Activated T-cell treated with anti-CD3 and anti-CD28 coated beads, Interleukin-2, amount 50 U/mL, for 24 hours (primary cell): Measurements from ENCODE around the gene CINP.
"Not testable (repeated sequence)": the region's sequence is repeated elsewhere in the genome, so short reads cannot be mapped to it uniquely, and the experiment has no call there.

Experiments used
- DNase-seq: peaks from one replicate; pipeline ENCODE4 v3.0.0-alpha.2; 2020
- H3K27ac Mint-ChIP-seq: 2 replicates; pipeline ENCODE4 v1.8.0; 2020; ENCODE audit warnings: mild to moderate bottlenecking, mixed read lengths
- H3K27me3 Mint-ChIP-seq: 2 replicates; pipeline ENCODE4 v1.8.0; 2020; ENCODE audit warnings: mixed read lengths
- H3K36me3 Mint-ChIP-seq: 2 replicates; pipeline ENCODE4 v1.8.0; 2020; ENCODE audit warnings: low read depth, mixed read lengths
- H3K4me1 Mint-ChIP-seq: 2 replicates; pipeline ENCODE4 v1.8.0; 2020; ENCODE audit warnings: low read depth, mixed read lengths
- H3K4me3 Mint-ChIP-seq: 2 replicates; pipeline ENCODE4 v1.8.0; 2020; ENCODE audit warnings: mild to moderate bottlenecking, moderate library complexity, mixed read lengths
- H3K9me3 Mint-ChIP-seq: 2 replicates; pipeline ENCODE4 v1.8.0; 2020; ENCODE audit warnings: mixed read lengths

The CINP gene

DNA sequence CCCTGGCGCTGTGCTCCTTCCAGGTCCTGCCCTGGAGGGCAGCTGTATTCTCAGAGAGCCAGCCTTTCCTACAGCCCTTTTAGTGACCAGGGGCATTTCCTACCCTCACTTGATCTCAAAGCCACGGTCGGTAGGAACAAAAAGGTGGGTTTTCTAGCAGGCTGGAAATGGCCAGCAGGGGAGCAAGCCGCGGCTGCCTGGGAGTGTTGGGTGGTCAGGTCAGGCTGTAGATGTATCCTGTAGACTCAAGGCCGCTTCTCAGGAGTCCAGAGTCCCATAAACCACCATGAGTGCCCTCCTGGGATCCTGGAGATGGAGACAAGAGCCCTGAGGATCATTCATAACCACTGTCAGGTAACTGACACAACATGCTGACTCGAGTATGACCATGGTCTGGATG, 18.6 kb downstream of the CINP start:
- Mint-ChIP-seq H3K36me3 (peaks cover 82% of the 10 kb centered on the region), H3K4me3 (no peak overlapping the region), H3K27me3 (no peaks in the 10 kb centered on the region), H3K27ac (no peak overlapping the region), H3K4me1 (no peaks in the 10 kb centered on the region), H3K9me3 (no peaks in the 10 kb centered on the region)
- no peak for DNase-seq

DNA sequence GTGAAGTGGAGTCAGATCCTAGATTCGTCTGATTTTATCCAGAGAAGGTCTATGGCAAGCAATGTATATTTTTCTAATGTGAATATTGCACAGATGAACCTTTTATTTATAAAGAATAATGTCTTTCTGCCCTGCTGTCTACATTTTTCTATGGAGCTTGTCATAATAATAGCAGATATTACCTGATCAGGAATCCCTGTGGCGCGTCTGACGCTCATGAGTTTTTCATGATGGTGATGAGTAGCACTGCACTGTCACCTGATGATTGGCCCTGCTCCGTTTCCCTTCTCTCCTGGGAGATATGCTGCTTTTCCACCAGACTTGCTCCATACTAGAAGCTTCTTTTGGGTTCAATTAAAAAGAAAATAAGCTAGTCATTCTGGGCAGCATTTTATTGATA, 20.5 kb downstream of the CINP start:
- Mint-ChIP-seq H3K4me3 (no peak overlapping the region), H3K27me3 (no peaks in the 10 kb centered on the region), H3K9me3 (no peaks in the 10 kb centered on the region), H3K36me3 (peaks cover 81% of the 10 kb centered on the region), H3K4me1 (no peaks in the 10 kb centered on the region), H3K27ac (no peak overlapping the region)
- DNase-seq, result no peak

DNA sequence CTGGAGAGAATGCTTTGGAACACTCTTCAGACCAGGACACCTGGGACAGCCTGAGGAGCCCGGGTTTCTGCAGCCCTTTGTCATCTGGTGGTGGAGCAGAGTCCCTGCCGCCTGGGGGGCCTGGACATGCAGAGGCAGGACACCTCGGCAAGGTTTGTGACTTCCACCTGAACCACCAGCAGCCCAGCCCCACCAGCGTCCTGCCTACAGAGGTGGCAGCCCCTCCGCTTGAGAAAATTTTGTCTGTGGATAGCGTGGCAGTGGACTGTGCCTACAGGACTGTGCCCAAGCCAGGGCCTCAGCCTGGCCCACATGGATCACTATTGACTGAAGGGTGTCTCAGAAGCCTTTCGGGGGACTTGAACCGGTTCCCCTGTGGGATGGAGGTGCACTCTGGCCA, 21.1 kb downstream of the CINP start:
- Mint-ChIP-seq H3K4me1 (no peaks in the 10 kb centered on the region), H3K9me3 (no peaks in the 10 kb centered on the region), H3K27me3 (no peaks in the 10 kb centered on the region), H3K36me3 (peaks cover 79% of the 10 kb centered on the region), H3K27ac (no peak overlapping the region), H3K4me3 (no peak overlapping the region)
- DNase-seq, result no peak

DNA sequence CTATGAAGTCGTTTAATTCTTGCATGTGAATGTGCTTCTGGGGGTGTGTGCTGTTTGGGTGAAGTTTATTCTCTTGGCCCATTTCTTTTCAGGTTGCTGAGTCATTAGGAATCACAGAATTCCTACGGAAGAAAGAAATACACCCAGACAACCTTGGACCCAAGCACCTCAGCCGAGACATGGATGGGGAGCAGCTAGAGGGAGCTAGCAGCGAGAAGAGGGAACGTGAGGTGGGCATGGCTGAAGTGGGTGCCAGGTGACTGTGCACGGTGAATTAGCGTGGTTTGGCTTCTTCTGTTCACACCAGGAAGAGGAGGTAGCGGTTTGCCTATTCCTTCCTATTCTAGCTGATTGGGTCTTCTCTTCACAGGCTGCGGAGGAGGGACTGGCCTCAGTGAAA, 24.0 kb downstream of the CINP start:
- no peak for DNase-seq
- Mint-ChIP-seq H3K36me3 (peaks cover 83% of the 10 kb centered on the region), H3K4me3 (no peak overlapping the region), H3K27me3 (no peaks in the 10 kb centered on the region), H3K9me3 (no peaks in the 10 kb centered on the region), H3K4me1 (no peaks in the 10 kb centered on the region), H3K27ac (peak overlapping the region; percentile 13)

DNA sequence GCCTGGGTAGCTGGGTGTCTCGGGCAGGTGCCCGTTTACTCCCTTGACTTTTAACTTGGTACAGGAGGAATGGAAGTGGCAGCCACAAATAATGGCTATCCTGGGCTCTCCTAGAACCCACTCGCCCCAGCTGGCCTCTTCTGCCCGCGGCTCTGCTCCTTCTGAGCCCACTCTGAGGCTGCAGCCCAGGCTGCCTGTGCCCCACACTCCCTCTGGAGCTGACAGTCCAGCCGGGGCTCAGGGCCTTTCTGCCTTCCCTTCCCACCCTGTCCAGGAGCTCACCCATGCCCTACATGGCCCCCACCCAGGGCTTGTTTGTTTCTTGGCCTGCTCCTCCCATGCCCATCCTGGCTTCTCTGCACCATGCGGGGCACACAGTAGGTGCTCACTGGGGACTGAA, 27.5 kb downstream of the CINP start:
- peaks cover 74% of the 10 kb centered on the region for H3K36me3 Mint-ChIP-seq
- H3K4me3 Mint-ChIP-seq, result no peak overlapping the region
- H3K27ac Mint-ChIP-seq, result no peak overlapping the region
- no peaks in the 10 kb centered on the region for H3K9me3 Mint-ChIP-seq
- H3K27me3 Mint-ChIP-seq, result no peaks in the 10 kb centered on the region
- DNase-seq, result no peak
- no peaks in the 10 kb centered on the region for H3K4me1 Mint-ChIP-seq

DNA sequence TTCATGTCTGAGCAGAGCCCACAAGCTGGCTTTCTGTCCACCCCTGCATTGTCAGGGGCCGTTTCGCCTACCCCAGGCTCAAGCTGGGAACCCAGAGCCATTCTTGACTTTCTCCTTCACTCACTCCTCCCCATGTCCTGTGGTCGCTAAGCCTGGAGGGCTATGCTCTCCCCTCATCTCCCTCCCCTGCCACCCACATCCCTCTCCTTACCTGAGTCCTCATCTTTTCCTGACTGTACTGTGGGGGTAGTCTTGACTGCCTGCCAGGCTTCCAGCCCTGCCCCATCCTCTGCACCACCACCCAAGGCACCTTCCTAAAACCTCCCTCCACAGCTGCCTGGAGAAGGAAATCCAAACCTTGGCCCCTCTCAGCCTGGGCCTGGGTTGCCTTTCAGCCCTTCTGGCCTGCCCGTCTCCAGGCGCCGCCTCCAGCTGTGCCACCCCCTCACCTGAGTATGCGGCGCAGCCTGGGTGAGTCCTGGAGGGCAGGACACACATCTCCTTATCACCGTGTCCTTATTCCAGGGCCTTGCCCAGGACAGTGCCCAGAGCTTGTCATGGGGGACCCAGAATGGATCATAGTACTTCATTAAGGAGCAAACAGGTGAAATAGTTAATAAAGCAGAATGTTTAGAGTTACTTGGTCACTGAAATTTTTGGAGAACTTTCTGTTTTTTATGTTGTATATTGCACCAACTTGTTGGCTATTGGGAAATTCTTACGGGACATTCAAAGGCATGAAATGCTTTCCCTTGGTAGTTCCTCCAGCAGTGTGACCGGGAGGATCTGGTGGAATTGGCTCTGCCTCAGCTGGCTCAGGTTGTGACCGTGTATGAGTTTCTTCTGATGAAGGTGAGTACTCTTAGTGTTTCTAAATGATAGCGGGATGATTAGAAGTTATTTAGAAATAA, 28.6 kb downstream of the CINP start:
- DNase-seq, result no peak
- Mint-ChIP-seq H3K4me1 (no peaks in the 10 kb centered on the region), H3K27me3 (no peaks in the 10 kb centered on the region), H3K36me3 (peaks cover 69% of the 10 kb centered on the region), H3K4me3 (no peak overlapping the region), H3K9me3 (no peaks in the 10 kb centered on the region), H3K27ac (no peak overlapping the region)

DNA sequence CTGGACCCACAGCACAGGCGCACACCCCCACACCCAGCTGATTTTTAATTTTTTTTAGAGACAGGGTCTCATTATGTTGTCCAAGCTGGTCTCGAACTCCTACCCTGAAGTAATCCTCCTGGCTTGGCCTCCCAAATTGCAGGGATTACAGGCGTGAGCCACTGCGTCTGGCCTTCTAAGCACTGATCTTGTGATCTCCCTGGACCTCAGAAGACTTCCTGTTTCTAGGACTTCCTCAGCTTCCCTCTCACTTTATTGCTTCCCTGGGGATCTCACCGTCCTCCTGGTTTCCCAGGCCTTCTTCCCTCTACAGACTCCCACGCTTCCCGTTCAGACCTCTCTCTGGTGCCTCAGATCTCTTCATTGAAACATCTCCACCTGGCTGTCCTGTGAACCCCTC, 29.3 kb downstream of the CINP start:
- H3K4me1 Mint-ChIP-seq, result no peaks in the 10 kb centered on the region
- no peak overlapping the region for H3K27ac Mint-ChIP-seq

DNA sequence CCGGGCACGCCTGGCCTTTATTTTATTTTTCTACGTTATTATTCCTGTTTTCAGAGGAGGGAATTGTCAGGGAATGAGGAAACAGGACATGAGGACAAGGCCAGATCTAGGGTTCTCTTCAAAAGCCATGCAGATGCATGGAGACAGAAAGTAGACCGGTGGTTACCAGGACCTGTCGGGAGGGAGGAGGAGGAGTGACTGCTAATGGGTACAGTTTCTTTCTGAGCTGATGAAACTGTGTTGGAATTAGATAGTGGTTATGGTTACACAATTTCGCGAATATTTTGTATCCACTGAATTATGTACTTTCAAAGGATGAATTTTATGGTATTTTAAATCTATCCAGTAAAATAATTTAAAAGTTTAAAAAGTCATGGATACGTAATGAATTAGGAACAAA, 31.9 kb downstream of the CINP start:
- no peaks in the 10 kb centered on the region for H3K9me3 Mint-ChIP-seq
- H3K4me1 Mint-ChIP-seq, result no peaks in the 10 kb centered on the region
- DNase-seq, result no peak
- peaks cover 51% of the 10 kb centered on the region for H3K36me3 Mint-ChIP-seq
- H3K4me3 Mint-ChIP-seq, result no peak overlapping the region
- no peak overlapping the region for H3K27ac Mint-ChIP-seq
- H3K27me3 Mint-ChIP-seq, result no peaks in the 10 kb centered on the region

More for the DNA sequence above, 29.3 kb downstream of the CINP start:
- peaks cover 62% of the 10 kb centered on the region for H3K36me3 Mint-ChIP-seq
- no peaks in the 10 kb centered on the region for H3K27me3 Mint-ChIP-seq
- no peaks in the 10 kb centered on the region for H3K9me3 Mint-ChIP-seq
- no peak for DNase-seq
- H3K4me3 Mint-ChIP-seq, result no peak overlapping the region

DNA sequence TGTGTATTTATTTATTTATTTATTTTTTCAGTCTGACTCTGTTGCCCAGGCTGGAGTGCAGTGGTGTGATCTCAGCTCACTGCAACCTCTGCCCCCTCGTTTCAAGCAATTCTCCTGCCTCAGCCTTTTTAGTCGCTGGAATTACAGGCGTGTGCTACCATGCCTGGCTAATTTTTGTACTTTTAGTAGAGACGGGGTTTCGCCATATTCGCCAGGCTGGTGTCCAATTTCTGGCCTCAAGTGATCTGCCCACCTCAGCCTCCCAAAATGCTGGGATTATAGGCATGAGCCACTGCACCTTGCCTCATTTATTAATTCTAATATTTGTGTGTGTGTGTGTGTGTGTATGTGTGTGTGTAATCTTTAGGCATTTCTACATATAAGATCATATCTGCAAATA, 33.3 kb downstream of the CINP start:
- not testable (repeated sequence) for H3K27me3 Mint-ChIP-seq, H3K27ac Mint-ChIP-seq

DNA sequence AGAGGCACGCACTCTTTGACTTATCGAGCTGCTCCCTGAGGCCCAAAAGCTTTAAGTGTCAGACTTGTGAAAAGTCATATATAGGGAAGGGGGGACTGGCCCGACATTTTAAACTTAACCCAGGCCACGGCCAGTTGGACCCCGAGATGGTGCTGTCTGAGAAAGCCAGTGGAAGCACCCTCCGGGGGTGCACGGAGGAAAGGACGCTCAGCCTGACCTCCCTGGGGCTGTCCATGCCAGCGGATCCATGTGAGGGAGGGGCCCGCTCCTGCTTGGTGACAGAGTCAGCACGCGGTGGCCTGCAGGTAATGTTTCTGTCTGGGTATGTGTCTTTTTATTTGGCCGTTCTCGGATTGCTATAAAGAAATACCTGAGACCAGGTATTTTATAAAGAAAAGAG, 36.1 kb downstream of the CINP start:
- H3K27me3 Mint-ChIP-seq, result no peaks in the 10 kb centered on the region
- H3K27ac Mint-ChIP-seq, result no peak overlapping the region
- DNase-seq, result no peak
- H3K36me3 Mint-ChIP-seq, result peaks cover 46% of the 10 kb centered on the region
- no peak overlapping the region for H3K4me3 Mint-ChIP-seq
- H3K4me1 Mint-ChIP-seq, result peaks cover 9% of the 10 kb centered on the region
- no peaks in the 10 kb centered on the region for H3K9me3 Mint-ChIP-seq

More for the DNA sequence above, 33.3 kb downstream of the CINP start:
- not testable (repeated sequence) for H3K9me3 Mint-ChIP-seq, H3K4me3 Mint-ChIP-seq, DNase-seq, H3K4me1 Mint-ChIP-seq
- peaks cover 49% of the 10 kb centered on the region for H3K36me3 Mint-ChIP-seq

DNA sequence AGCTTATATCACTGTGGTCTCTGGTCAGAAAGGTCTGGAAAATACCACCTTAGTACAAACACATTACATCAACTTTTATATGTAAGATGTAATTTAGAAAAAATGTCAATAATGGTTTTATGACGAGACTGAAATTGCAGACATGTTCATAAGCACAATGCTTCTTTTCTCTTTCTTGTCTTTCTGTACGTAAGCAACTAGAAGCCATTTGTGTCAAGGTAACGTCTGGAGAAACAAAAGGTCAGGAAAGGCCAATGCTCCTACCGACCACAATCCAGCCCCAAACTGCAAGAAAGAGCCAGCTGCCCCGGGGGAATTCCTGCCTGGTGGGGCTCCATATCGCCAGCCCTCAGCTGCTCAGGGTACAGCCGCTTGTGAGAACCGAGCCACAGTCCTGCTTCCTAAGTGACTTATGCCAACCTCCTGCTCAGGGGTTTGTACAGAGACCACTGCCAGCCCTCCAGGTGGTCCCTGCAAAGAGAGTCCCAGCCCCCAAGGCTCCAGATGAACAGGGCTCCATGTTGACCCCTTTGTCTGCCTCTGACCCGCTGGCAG, 36.8 kb downstream of the CINP start:
- Mint-ChIP-seq H3K4me3 (no peak overlapping the region), H3K27me3 (no peaks in the 10 kb centered on the region), H3K27ac (peak overlapping the region; percentile 18), H3K9me3 (no peaks in the 10 kb centered on the region), H3K36me3 (peaks cover 47% of the 10 kb centered on the region), H3K4me1 (peaks cover 16% of the 10 kb centered on the region)
- no peak for DNase-seq

DNA sequence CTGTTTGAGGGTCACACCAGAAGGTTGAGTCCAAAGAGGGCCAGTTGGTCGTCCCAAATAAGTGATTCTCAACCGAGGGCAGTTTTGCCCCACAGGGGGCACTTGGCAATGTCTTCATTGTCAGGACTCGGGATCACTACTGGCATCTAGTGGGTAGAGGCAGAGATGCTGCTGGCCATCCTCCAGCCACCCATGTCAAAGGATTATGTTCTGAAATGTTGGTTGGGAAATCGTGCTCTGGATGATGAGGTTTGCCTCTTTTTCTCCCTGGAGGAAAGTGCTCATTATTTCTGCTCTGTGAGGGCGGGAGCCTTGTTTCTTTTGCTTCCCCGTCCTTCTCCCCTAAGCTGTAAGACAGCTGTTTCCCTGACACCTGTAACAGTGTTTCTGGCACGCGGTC, 39.6 kb downstream of the CINP start:
- DNase-seq, result no peak
- peak overlapping the region; percentile 34 for H3K27ac Mint-ChIP-seq
- H3K9me3 Mint-ChIP-seq, result no peaks in the 10 kb centered on the region
- H3K36me3 Mint-ChIP-seq, result peaks cover 55% of the 10 kb centered on the region
- H3K4me3 Mint-ChIP-seq, result no peak overlapping the region
- H3K27me3 Mint-ChIP-seq, result no peaks in the 10 kb centered on the region
- peaks cover 32% of the 10 kb centered on the region for H3K4me1 Mint-ChIP-seq

DNA sequence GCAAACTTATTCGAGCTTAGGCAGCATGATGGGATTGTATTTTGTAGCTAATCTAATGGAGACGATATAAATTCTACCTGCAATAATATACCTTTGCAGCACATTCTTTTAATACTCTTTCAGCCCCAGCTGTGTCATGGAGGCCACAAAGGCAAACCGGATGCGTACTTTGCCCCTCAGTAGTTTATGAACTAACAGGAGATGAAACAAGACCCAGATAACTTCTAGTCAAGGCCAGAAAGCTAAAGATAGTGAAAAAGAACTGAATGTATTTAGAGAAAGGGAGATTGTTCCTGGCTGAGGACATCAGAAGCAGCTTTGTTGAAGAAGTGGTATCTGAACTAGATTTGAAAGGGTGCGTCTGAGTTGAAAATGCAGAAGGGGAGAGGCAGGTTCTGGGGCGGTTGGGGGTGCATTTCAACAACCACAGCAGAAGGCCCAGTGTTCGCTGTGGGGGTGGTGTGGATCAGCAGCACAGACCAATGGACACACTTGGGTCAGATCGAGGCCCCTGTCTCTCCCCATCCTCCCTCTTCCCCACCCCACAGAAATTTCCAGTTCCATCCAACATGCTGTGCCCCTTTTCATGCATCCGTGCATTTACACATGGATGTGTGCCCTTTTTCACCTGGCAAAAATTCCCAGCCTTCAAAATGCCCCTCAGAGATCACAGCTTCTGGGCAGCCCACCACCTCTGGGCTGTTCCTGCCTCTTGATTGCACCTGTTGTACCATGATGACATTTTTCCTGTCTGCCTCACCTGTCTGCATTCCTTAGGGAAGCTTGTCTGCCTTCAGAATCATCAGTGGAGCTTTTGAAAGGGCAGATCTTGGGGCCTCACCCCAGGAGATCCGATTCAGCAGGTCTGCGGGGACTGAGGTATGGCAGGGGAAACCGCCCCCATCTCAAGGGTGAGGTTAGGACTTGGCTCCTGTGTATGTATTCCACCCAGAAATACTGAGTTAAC, 41.0 kb downstream of the CINP start:
- peaks cover 53% of the 10 kb centered on the region for H3K36me3 Mint-ChIP-seq
- H3K4me1 Mint-ChIP-seq, result peaks cover 45% of the 10 kb centered on the region
- no peak for DNase-seq
- H3K4me3 Mint-ChIP-seq, result peak overlapping the region; percentile 91
- H3K9me3 Mint-ChIP-seq, result no peaks in the 10 kb centered on the region
- H3K27me3 Mint-ChIP-seq, result no peaks in the 10 kb centered on the region
- H3K27ac Mint-ChIP-seq, result peak overlapping the region; percentile 94

DNA sequence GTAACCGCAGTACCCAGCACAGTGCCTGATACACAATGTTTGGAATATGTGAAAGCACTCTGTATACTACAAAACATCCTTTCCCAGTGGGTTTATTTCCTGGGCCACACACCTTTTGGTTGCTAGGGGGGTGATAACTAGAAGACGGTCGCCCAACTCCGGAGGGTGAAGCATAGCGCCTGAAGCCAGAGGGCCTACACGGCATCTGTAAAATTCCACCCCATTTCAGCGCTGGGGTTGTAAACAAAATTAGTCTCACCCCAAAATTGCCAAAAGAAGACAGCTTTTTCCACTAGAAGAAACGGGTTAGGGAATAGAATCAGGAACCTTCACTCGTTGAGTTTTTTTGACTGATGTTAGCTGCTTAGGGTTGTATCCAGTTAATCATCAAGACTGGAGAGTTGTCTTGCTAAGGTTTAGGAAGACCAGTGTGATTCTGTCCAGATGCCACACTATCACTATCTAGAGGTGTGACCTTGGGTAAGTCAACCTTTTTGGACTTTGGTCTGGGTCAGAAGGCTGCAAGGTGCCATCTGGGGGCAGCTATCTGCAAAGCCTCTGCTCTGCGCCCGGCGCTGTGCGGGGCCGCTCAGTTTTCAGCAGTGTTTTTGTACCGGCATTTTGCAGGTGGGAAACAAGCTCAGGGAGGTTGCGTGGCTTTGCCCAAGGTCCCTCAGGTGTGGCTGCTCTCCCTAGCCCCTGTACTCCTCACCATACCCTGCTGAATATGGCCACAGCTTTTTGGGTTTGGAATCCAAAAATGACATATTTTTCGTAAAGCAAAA, 41.8 kb downstream of the CINP start:
- H3K4me1 Mint-ChIP-seq, result peaks cover 53% of the 10 kb centered on the region
- H3K36me3 Mint-ChIP-seq, result peaks cover 44% of the 10 kb centered on the region

More for the DNA sequence above, 41.8 kb downstream of the CINP start:
- peak overlapping the region; percentile 94 for H3K27ac Mint-ChIP-seq
- DNase-seq, result no peak
- H3K9me3 Mint-ChIP-seq, result no peaks in the 10 kb centered on the region
- peak overlapping the region; percentile 91 for H3K4me3 Mint-ChIP-seq
- no peaks in the 10 kb centered on the region for H3K27me3 Mint-ChIP-seq
